Epithelial cell of proximal tubule (primary cell): Measurements from ENCODE around the gene USP6NL. TPM values are rescaled to one million over a fixed set of nuclear protein-coding genes. Genes with fewer than 3 reads are reported as not detected.

Source experiments
- DNase-seq: peaks from one replicate; pipeline ENCODE4 v3.0.0-alpha.2; 2011; ENCODE audit warnings: low read depth
- H3K4me3 ChIP-seq: 2 replicates; pipeline ENCODE4 v1.5.1; 2011; ENCODE audit warnings: low read depth, mild to moderate bottlenecking, low read length
- total RNA-seq: library from RNA; depleted of rRNA; stranded (reverse); fragments of >200 nt; gene quantifications from 2 replicates; pipeline ENCODE4 v1.2.3, GENCODE V29; 2015
- TF ChIP-seq, protein P1 (sequence below): conservative IDR thresholded peaks from 2 replicates; pipeline ENCODE4 v1.5.1; 2012; ENCODE audit warnings: low read depth, mild to moderate bottlenecking, low read length

Gene USP6NL
- total RNA-seq, 1 donor from 2014 or later = 14.7 TPM

DNA sequence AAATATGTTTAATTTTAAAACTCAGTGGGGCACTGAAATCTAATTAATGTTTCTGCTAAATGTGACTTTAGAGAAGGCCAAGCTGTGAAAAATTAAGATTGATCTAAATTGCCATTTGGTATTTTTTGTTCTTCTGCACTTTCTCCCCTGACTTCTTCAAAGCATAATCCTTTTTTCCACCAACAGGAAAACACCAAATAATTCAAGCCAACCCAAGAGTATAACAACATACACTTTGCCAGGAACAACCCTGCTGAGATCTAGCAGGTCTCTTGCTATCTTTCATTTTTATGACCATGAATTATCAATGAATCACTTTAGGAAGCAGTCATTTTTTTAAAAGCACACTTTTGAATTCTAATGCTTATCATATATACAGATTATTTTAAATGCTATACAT, 100.1 kb downstream of the USP6NL start:
- no peak overlapping the region for H3K4me3 ChIP-seq
- TF ChIP-seq, protein P1, sequence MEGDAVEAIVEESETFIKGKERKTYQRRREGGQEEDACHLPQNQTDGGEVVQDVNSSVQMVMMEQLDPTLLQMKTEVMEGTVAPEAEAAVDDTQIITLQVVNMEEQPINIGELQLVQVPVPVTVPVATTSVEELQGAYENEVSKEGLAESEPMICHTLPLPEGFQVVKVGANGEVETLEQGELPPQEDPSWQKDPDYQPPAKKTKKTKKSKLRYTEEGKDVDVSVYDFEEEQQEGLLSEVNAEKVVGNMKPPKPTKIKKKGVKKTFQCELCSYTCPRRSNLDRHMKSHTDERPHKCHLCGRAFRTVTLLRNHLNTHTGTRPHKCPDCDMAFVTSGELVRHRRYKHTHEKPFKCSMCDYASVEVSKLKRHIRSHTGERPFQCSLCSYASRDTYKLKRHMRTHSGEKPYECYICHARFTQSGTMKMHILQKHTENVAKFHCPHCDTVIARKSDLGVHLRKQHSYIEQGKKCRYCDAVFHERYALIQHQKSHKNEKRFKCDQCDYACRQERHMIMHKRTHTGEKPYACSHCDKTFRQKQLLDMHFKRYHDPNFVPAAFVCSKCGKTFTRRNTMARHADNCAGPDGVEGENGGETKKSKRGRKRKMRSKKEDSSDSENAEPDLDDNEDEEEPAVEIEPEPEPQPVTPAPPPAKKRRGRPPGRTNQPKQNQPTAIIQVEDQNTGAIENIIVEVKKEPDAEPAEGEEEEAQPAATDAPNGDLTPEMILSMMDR = no peak
- DNase-seq = no peak

DNA sequence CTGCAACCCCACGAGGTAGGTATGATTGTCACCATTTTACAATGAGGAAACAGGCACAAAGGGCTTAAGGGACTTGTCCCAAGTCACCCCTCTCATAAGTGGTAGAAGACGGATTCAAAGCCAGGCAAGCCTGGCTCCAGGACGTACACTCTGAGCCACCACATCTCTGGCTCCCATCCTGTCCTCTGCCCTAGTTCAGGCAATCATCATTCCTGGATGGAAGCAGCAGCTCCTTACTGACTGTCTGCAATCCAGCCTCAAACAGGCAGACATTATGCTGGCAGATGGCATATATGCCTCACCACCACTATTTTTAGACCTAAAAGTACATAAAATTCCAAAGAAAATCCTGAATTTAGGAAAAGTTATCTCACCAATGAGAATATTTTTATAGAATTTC, 100.7 kb downstream of the USP6NL start:
- DNase-seq = no peak
- no peak overlapping the region for H3K4me3 ChIP-seq
- TF ChIP-seq, protein P1 = no peak

DNA sequence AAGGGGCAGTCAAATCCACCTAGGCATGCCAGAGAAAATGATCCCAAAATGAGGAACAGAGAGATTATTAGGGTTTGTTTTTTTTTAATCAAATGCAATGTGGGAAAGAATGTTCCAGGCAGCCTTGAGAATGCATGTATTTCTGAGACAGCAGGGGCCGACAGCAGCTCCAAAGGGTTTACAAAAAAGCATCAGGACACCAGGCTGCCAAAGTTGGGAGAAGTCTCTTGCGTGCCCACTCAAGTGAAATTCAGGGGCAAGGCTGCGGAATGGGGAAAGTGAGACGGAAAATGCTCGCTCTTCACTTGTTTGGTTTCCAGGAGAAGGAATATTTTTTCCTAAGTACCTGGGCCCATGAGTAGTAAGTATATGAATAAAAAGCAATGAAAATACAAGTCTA, 101.2 kb downstream of the USP6NL start:
- H3K4me3 ChIP-seq = no peak overlapping the region
- TF ChIP-seq, protein P1 = no peak
- DNase-seq = no peak

DNA sequence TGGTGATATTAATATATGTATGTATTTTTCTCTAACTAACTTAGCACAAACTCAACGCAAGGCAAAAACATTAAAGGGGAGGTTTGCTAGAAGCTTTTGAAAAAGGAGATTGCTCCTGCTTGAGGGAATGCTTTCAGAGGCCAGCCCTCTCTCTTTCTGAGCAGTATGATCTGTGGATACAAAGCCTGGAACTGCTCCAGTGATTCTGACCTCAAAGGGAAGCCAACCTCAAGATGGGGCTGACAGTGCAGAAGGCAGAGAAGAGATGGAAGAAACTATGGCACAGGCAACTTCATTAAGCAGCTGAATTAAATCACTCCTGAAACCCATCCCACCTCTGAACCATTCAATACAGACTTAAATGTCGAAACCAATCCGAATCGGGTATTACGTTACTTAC, 102.4 kb downstream of the USP6NL start:
- DNase-seq = no peak
- TF ChIP-seq, protein P1 = no peak
- no peak overlapping the region for H3K4me3 ChIP-seq

DNA sequence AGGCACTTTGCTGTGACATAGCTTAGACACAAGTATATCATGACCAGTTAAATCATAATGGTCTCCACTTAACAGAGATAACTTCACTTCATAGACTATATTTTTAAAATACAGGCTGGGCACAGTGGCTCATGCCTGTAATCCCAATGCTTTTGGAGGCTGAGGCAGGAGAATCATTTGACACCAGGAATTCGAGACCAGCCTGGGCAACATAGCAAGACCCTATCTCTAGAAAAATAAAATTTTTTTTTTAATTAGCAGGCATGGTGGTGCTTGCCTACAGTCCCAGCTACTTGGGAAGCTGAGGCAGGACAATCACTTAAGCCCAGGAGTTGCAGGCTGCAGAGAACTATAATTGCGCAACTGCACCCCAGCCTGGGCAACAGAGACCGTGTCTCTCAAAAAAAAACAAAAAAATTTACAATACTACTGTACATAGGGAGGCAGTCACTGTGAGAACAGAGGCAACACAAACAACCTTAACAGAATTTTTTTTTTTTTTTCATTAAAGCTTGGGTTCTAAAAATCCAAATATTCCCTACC, 105.1 kb downstream of the USP6NL start:
- TF ChIP-seq, protein P1 = no peak
- no peak overlapping the region for H3K4me3 ChIP-seq
- DNase-seq = no peak

DNA sequence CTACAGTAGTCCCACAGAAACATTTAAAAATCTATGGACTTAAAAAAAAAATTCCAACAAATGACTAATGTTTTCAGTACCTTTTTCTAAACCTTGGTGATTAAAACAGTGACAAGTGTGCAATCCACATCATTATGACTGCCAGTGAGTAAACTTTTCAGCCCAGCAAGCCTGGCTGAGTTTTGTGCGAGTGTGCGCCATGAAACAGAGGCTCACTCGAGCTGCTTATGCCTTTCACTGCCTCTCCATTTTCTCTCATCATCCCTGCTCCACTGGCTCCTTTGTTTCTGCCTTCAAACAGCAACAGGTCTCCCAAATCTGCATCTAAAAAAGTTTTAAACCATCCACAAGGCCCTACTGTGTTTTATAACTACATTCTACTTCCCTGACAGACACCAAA, 105.8 kb downstream of the USP6NL start:
- no peak overlapping the region for H3K4me3 ChIP-seq
- no peak for DNase-seq
- TF ChIP-seq, protein P1 = no peak

DNA sequence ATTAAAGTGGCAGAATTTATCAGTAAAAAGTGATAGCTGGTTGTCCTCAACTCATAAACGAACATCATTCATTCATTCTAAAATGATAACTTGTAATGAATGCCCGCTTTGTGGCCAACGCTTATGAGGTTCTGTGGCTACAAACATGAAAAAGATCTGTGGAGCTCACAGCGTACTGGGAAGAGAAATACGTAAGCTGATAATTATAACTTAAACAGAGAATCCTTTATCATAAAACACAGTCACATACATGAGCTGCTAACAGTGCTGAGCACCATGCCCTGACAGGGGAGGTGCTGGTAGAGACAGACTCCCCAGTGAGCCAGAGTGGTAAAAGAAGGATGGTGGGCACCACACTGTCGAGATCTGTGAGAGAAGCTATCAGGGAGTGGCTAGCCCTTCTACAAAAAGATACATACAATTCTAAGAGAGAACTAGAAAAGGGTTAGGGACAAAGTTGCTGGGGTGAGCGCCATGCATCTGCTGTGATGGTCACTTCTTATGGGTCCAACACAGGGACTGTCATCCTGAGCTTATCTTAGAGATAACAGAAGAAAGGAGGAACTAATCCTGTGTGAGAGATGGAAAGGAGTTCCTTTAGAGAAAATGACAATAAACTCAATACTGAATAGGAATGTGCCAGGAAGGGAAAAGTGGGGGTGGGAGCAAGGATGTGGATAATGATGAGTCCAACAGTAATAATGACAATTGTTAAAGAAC, 106.7 kb downstream of the USP6NL start:
- TF ChIP-seq, protein P1 = no peak
- no peak overlapping the region for H3K4me3 ChIP-seq
- DNase-seq = no peak
